GM23338 (cell line): ENCODE measurements around the gene ALDH7A1. TPM values are rescaled to one million over a fixed set of nuclear protein-coding genes. Genes with fewer than 3 reads are reported as not detected.

Experiments used
- ATAC-seq: fragments of 200-7000 bp; cut with Tn5 transposase; 3 replicates; pipeline ENCODE4 v1.9.1; 2020
- DNase-seq: peaks from one replicate; pipeline ENCODE4 v3.0.0-alpha.2; 2015; ENCODE audit warnings: low spot score
- H2AFZ ChIP-seq: fragments of 200-600 bp; sonication (generic); 2 replicates; pipeline ENCODE4 v1.8.0; 2016; ENCODE audit warnings: antibody characterized with exemption, mild to moderate bottlenecking, moderate library complexity
- H3F3A ChIP-seq: fragments of 200-600 bp; sonication (generic); replicated peaks from 2 replicates; pipeline ENCODE4 v1.8.0; 2017; ENCODE audit warnings: antibody characterized with exemption, mixed run types, low read depth
- H3K27ac ChIP-seq: fragments of 200-600 bp; sonication (generic); 2 replicates; pipeline ENCODE4 v1.6.1; 2016; ENCODE audit warnings: low read depth
- H3K27me3 ChIP-seq: fragments of 200-600 bp; sonication (generic); 2 replicates; pipeline ENCODE4 v1.8.0; 2016; ENCODE audit warnings: mild to moderate bottlenecking, mixed run types, moderate library complexity; ENCODE audit not compliant: insufficient read depth
- H3K36me3 ChIP-seq: fragments of 200-600 bp; sonication (generic); 2 replicates; pipeline ENCODE4 v1.8.0; 2016; ENCODE audit warnings: mild to moderate bottlenecking; ENCODE audit not compliant: insufficient read depth
- H3K4me1 ChIP-seq: fragments of 200-600 bp; sonication (generic); 2 replicates; pipeline ENCODE4 v1.8.0; 2016; ENCODE audit warnings: mild to moderate bottlenecking, moderate library complexity; ENCODE audit not compliant: insufficient read depth
- H3K4me2 ChIP-seq: fragments of 200-600 bp; sonication (generic); 2 replicates; pipeline ENCODE4 v1.7.1; 2017; ENCODE audit warnings: mixed run types
- H3K4me3 ChIP-seq: fragments of 200-600 bp; sonication (generic); 2 replicates; pipeline ENCODE4 v1.6.1; 2016; ENCODE audit warnings: mixed run types
- H3K79me2 ChIP-seq: fragments of 200-600 bp; sonication (generic); replicated peaks from 2 replicates; pipeline ENCODE4 v1.8.0; 2017; ENCODE audit warnings: mild to moderate bottlenecking; ENCODE audit not compliant: insufficient read depth
- H3K9me2 ChIP-seq: fragments of 200-600 bp; sonication (generic); 2 replicates; pipeline ENCODE4 v1.8.0; 2017; ENCODE audit not compliant: insufficient read depth
- H4K20me1 ChIP-seq: fragments of 200-600 bp; sonication (generic); replicated peaks from 2 replicates; pipeline ENCODE4 v1.8.0; 2017; ENCODE audit warnings: mild to moderate bottlenecking; ENCODE audit not compliant: insufficient read depth
- H3K27ac Mint-ChIP-seq: 2 replicates; pipeline ENCODE4 v1.8.0; 2020; ENCODE audit warnings: inconsistent platforms, mild to moderate bottlenecking, moderate library complexity, mixed read lengths
- H3K27me3 Mint-ChIP-seq: 3 replicates; pipeline ENCODE4 v1.8.0; 2022; ENCODE audit warnings: low read depth, mild to moderate bottlenecking, moderate library complexity, mixed read lengths, inconsistent platforms; ENCODE audit not compliant: insufficient read depth, poor library complexity
- H3K36me3 Mint-ChIP-seq: 3 replicates; pipeline ENCODE4 v1.8.0; 2021; ENCODE audit warnings: low read depth, mild to moderate bottlenecking, inconsistent platforms, moderate library complexity, mixed read lengths
- H3K4me1 Mint-ChIP-seq: 3 replicates; pipeline ENCODE4 v1.8.0; 2020; ENCODE audit warnings: mild to moderate bottlenecking, inconsistent platforms, mixed read lengths
- H3K4me3 Mint-ChIP-seq: 3 replicates; pipeline ENCODE4 v1.8.0; 2021; ENCODE audit warnings: moderate library complexity, mild to moderate bottlenecking, inconsistent platforms, mixed read lengths
- H3K9me3 Mint-ChIP-seq: 3 replicates; pipeline ENCODE4 v1.8.0; 2020; ENCODE audit warnings: moderate library complexity, mild to moderate bottlenecking, inconsistent platforms, mixed read lengths
- CREB1 ChIP-seq: fragments of 250-450 bp; sonication (Bioruptor Pico); IDR thresholded peaks from 2 replicates; pipeline ENCODE4 v1.5.0; 2020; ENCODE audit warnings: low read depth, mild to moderate bottlenecking, moderate library complexity
- CTCF ChIP-seq, 2 experiments: fragments of 200-600 bp in 1 of 2; sonication (generic) in 1 of 2; conservative IDR thresholded peaks; 2 replicates each; pipeline versions ENCODE4 v1.5.1 to v1.6.1; 2016 to 2017; ENCODE audit warnings: antibody characterized with exemption in 2 of 2, low read depth in 2 of 2, mild to moderate bottlenecking in 2 of 2, moderate library complexity in 1 of 2
- ETS1 ChIP-seq: IDR thresholded peaks from 2 replicates; pipeline ENCODE4 v1.6.1; 2016; ENCODE audit warnings: antibody characterized with exemption
- EZH2 ChIP-seq: fragments of 200-600 bp; sonication (generic); IDR thresholded peaks from one replicate; pipeline ENCODE4 v1.8.0; 2017; ENCODE audit warnings: antibody characterized with exemption, mild to moderate bottlenecking, low read depth; ENCODE audit not compliant: unreplicated experiment
- EZH2phosphoT487 ChIP-seq: fragments of 200-600 bp; sonication (generic); IDR thresholded peaks from one replicate; pipeline ENCODE4 v1.8.1; 2018; ENCODE audit warnings: antibody characterized with exemption; ENCODE audit not compliant: unreplicated experiment
- JUNB ChIP-seq: IDR thresholded peaks from one replicate; pipeline ENCODE4 v1.6.1; 2016; ENCODE audit warnings: antibody characterized with exemption; ENCODE audit not compliant: unreplicated experiment
- POLR2AphosphoS5 ChIP-seq: IDR thresholded peaks from 2 replicates; pipeline ENCODE4 v1.6.1; 2016; ENCODE audit warnings: antibody characterized with exemption, low read depth
- REST ChIP-seq: IDR thresholded peaks from one replicate; pipeline ENCODE4 v1.6.1; 2018; ENCODE audit warnings: antibody characterized with exemption; ENCODE audit not compliant: unreplicated experiment
- STAT1 ChIP-seq: IDR thresholded peaks from one replicate; pipeline ENCODE4 v1.6.1; 2016; ENCODE audit warnings: antibody characterized with exemption; ENCODE audit not compliant: unreplicated experiment
- ZNF114 ChIP-seq: fragments of 250-450 bp; sonication (Bioruptor Pico); IDR thresholded peaks from 2 replicates; pipeline ENCODE4 v1.5.0; 2020; ENCODE audit warnings: mild to moderate bottlenecking, moderate library complexity
- ZNF331 ChIP-seq: fragments of 250-450 bp; sonication (Bioruptor Pico); IDR thresholded peaks from 2 replicates; pipeline ENCODE4 v1.5.0; 2020; ENCODE audit warnings: low read depth, mild to moderate bottlenecking, moderate library complexity
- ZNF462 ChIP-seq: fragments of 250-450 bp; sonication (Bioruptor Pico); IDR thresholded peaks from 2 replicates; pipeline ENCODE4 v1.5.0; 2020; ENCODE audit warnings: mild to moderate bottlenecking, moderate library complexity
- polyA plus RNA-seq: library from polyadenylated mRNA; unstranded; fragments of >200 nt; fragmentation: Nextera tagmentation; extraction: Ambion mirVana; gene quantifications from 2 replicates; pipeline ENCODE4 v1.2.1, GENCODE V29; 2016
- total RNA-seq: library from RNA; depleted of rRNA; stranded (reverse); fragments of >200 nt; shearing (Covaris generic); gene quantifications from 2 replicates; pipeline ENCODE4 v1.2.3, GENCODE V29; 2014

Gene ALDH7A1
- total and polyA plus RNA-seq, 2 experiments from 2014 or later = 122 to 198 TPM

- TF ChIP-seq CTCF (conservative IDR thresholded peaks at IDR 0.05; ENCODE audit: low read depth in 2 of 2) (no peak), ZNF114 (CRISPR knock-in tag) (no peak), REST (no peak)
These were observed 80.9 kb downstream of the ALDH7A1 start (continued) for GRCh38 chr5:126514131-126514557.

- Mint-ChIP-seq H3K4me3 (no peak overlapping the region), H3K27ac (no peak overlapping the region), H3K9me3 (peaks cover 4% of the 10 kb centered on the region; the same call in 1 of the 3 replicates), H3K36me3 (no peaks in the 10 kb centered on the region), H3K4me1 (peaks cover 8% of the 10 kb centered on the region; the same call in 2 of the 3 replicates), H3K27me3 (peaks cover 2% of the 10 kb centered on the region)
- ATAC-seq = no peak
- Histone ChIP-seq H3K36me3 (no peaks in the 10 kb centered on the region), H3K4me3 (no peak overlapping the region), H2AFZ (0 out of 2 replicates have a peak overlapping the region, but pooled peaks have one; percentile 14), H3K4me1 (no peaks in the 10 kb centered on the region), H3K79me2 (no peaks in the 10 kb centered on the region), H3K9me2 (peaks cover 23% of the 10 kb centered on the region), H3K4me2 (no peak overlapping the region), H3K27ac (no peak overlapping the region), H4K20me1 (no peaks in the 10 kb centered on the region), H3K27me3 (no peaks in the 10 kb centered on the region), H3F3A (no peaks in the 10 kb centered on the region)
- DNase-seq = no peak
- TF ChIP-seq ZNF331 (no peak), ZNF462 (CRISPR knock-in tag) (no peak), ZNF114 (CRISPR knock-in tag) (no peak), JUNB (no peak), EZH2 (no peak), STAT1 (no peak), CREB1 (no peak), ETS1 (no peak), POLR2AphosphoS5 (no peak), EZH2phosphoT487 (no peak)
These were observed 81.3 kb downstream of the ALDH7A1 start for GRCh38 chr5:126513703-126514102.
